GM12878 (cell line): Measurements from ENCODE around the gene CYP3A7. TPM values are rescaled to one million over a fixed set of nuclear protein-coding genes. Genes with fewer than 3 reads are reported as not detected.

Source experiments
- ATAC-seq: fragments of 200-7000 bp; cut with Tn5 transposase; 3 replicates; pipeline ENCODE4 v1.9.1; 2020; ENCODE audit warnings: mild to moderate bottlenecking, moderate library complexity
- BruUV-seq: library from RNA; stranded (reverse); fragments of 400-500 nt; replicated peaks from 2 replicates; lab custom pipeline; 2021; lab: Mats Ljungman, UMichigan
- CTCF ChIA-PET: fragments of 300-600 bp; sonication (Branson Sonifier 250); formaldehyde crosslinking; extraction: SDS; loops from one replicate; lab custom pipeline; 2021; ENCODE audit warnings: inconsistent platforms; lab: Yijun Ruan, JAX
- POLR2A ChIA-PET: fragments of 350-600 bp; formaldehyde crosslinking; extraction: SDS; loops from one replicate; lab custom pipeline; 2021; ENCODE audit warnings: inconsistent platforms; lab: Charles Lee
- RAD21 ChIA-PET: fragments of 300-600 bp; sonication (Branson Sonifier 250); formaldehyde crosslinking; loops from one replicate; lab custom pipeline; 2023; ENCODE audit warnings: antibody characterized with exemption; ENCODE audit not compliant: unreplicated experiment; lab: Charles Lee
- SMC1A ChIA-PET: fragments of 300-600 bp; sonication (Branson Sonifier 250); formaldehyde crosslinking; loops from one replicate; lab custom pipeline; 2023; ENCODE audit not compliant: unreplicated experiment, uncharacterized antibody; lab: Charles Lee
- DNase-seq: peaks from one replicate; pipeline ENCODE4 v3.0.0-alpha.2; 2011; ENCODE audit warnings: low read depth, low spot score
- FAIRE-seq: peaks from 3 replicates; lab custom pipeline; 2011; peaks lifted over from hg19 to GRCh38; lab: Jason Lieb, UNC
- H2AFZ ChIP-seq: 2 replicates; pipeline ENCODE4 v1.6.0; 2011; ENCODE audit warnings: low read depth, low read length, control low read depth; ENCODE audit not compliant: control insufficient read depth
- H3K27ac ChIP-seq: 2 replicates; pipeline ENCODE4 v1.5.1; 2011; ENCODE audit warnings: control low read depth; ENCODE audit not compliant: control insufficient read depth, insufficient read depth
- H3K27me3 ChIP-seq, 2 experiments: replicated peaks in 1 of 2; 2 replicates each; pipeline versions ENCODE4 v1.6.0 to v1.6.1; 2011; ENCODE audit warnings: low read length in 1 of 2; ENCODE audit not compliant: control insufficient read depth in 2 of 2, insufficient read depth in 2 of 2
- H3K36me3 ChIP-seq, 2 experiments: 2 replicates each; pipeline ENCODE4 v1.5.1; 2011; ENCODE audit warnings: low read length in 1 of 2; ENCODE audit not compliant: control insufficient read depth in 2 of 2, insufficient read depth in 2 of 2
- H3K4me1 ChIP-seq: 2 replicates; pipeline ENCODE4 v1.6.1; 2011; ENCODE audit warnings: mild to moderate bottlenecking, low read length, moderate library complexity, mixed read lengths; ENCODE audit not compliant: control insufficient read depth, insufficient read depth
- H3K4me2 ChIP-seq: 2 replicates; pipeline ENCODE4 v1.6.0; 2011; ENCODE audit warnings: control low read depth; ENCODE audit not compliant: control insufficient read depth, insufficient read depth
- H3K4me3 ChIP-seq: fragments of 200-600 bp; sonication (generic); 2 replicates; pipeline ENCODE4 v1.5.1; 2016
- H3K79me2 ChIP-seq: 2 replicates; pipeline ENCODE4 v1.6.0; 2011; ENCODE audit warnings: low read length; ENCODE audit not compliant: control insufficient read depth, insufficient read depth
- H3K9ac ChIP-seq: 2 replicates; pipeline ENCODE4 v1.8.0; 2011; ENCODE audit warnings: low read length, control low read depth, mixed read lengths; ENCODE audit not compliant: control insufficient read depth, insufficient read depth
- H3K9me3 ChIP-seq: replicated peaks from 3 replicates; pipeline ENCODE4 v1.5.1; 2011; ENCODE audit warnings: mild to moderate bottlenecking, low read length; ENCODE audit not compliant: control insufficient read depth, insufficient read depth
- H4K20me1 ChIP-seq: 2 replicates; pipeline ENCODE4 v1.6.0; 2011; ENCODE audit not compliant: control insufficient read depth, insufficient read depth
- CBX3 ChIP-seq: fragments of 200-600 bp; sonication (generic); IDR thresholded peaks from 2 replicates; pipeline ENCODE4 v1.6.1; 2016; ENCODE audit warnings: low read depth, borderline replicate concordance
- GATAD2B ChIP-seq: fragments of 450-650 bp; conservative IDR thresholded peaks from 2 replicates; pipeline ENCODE4 v1.6.1; 2017; ENCODE audit warnings: low read depth, mild to moderate bottlenecking, moderate library complexity
- HDGF ChIP-seq: fragments of 450-650 bp; IDR thresholded peaks from 2 replicates; pipeline ENCODE4 v1.6.1; 2016; ENCODE audit warnings: antibody characterized with exemption
- IKZF2 ChIP-seq, 2 experiments: fragments of 450-650 bp; IDR thresholded peaks; 2 replicates each; pipeline ENCODE4 v1.6.1; 2017; ENCODE audit warnings: mild to moderate bottlenecking in 2 of 2, moderate library complexity in 2 of 2
- KAT2A ChIP-seq: conservative IDR thresholded peaks from 2 replicates; pipeline ENCODE4 v1.6.1; 2011; ENCODE audit warnings: low read depth, low read length; ENCODE audit not compliant: control insufficient read depth
- NRF1 ChIP-seq: conservative IDR thresholded peaks from 2 replicates; pipeline ENCODE4 v1.6.1; 2011; ENCODE audit warnings: mild to moderate bottlenecking, low read depth, low read length, improper control_type of control experiment
- POLR2AphosphoS2 ChIP-seq: IDR thresholded peaks from 2 replicates; pipeline ENCODE4 v1.6.1; 2011; ENCODE audit warnings: low read depth, mild to moderate bottlenecking, low read length, improper control_type of control experiment, moderate library complexity
- RAD51 ChIP-seq: fragments of 450-650 bp; IDR thresholded peaks from 2 replicates; pipeline ENCODE4 v1.6.1; 2016; ENCODE audit warnings: moderate library complexity, mild to moderate bottlenecking, inconsistent platforms
- RELA ChIP-seq: fragments of 450-650 bp; IDR thresholded peaks from 2 replicates; pipeline ENCODE4 v1.8.0; 2014; ENCODE audit warnings: borderline replicate concordance; ENCODE audit not compliant: partially characterized antibody
- SIX5 ChIP-seq: IDR thresholded peaks from 2 replicates; pipeline ENCODE4 v1.6.1; 2011; ENCODE audit warnings: mild to moderate bottlenecking, low read depth, low read length, moderate library complexity; ENCODE audit not compliant: severe bottlenecking
- SMC3 ChIP-seq: IDR thresholded peaks from 2 replicates; pipeline ENCODE4 v1.6.1; 2011; ENCODE audit warnings: low read length, improper control_type of control experiment, borderline replicate concordance
- SREBF1 ChIP-seq: IDR thresholded peaks from 2 replicates; pipeline ENCODE4 v1.6.1; 2012; ENCODE audit warnings: mild to moderate bottlenecking, low read length
- TARDBP ChIP-seq: IDR thresholded peaks from 2 replicates; pipeline ENCODE4 v1.6.1; 2016; ENCODE audit warnings: borderline replicate concordance
- TCF3 ChIP-seq: IDR thresholded peaks from 2 replicates; pipeline ENCODE4 v1.6.1; 2012; ENCODE audit warnings: low read depth, mild to moderate bottlenecking, low read length, borderline replicate concordance; ENCODE audit not compliant: insufficient read depth
- WGBS: methylation state at CpG from one replicate; pipeline ENCODE4 v1.1.6; 2016; ENCODE audit warnings: low lambda C conversion rate; ENCODE audit not compliant: insufficient replicate concordance, insufficient coverage; ENCODE audit errors: missing lambda C conversion rate; 5-methylcytosine and 5-hydroxymethylcytosine counted together
- in situ Hi-C: fragments of 300-500 bp; cut with MboI; formaldehyde crosslinking; loops from 9 replicates; pipeline ENCODE4 v1.14.3; 2018; ENCODE audit warnings: mixed read lengths
- intact Hi-C: fragments of 100-400 bp; cut with micrococcal nuclease; formaldehyde crosslinking; loops from one replicate; pipeline ENCODE4 v1.14.2; 2022; ENCODE audit not compliant: unreplicated experiment
- polyA plus RNA-seq, 11 experiments: library from polyadenylated mRNA; depleted of rRNA in 4 of 11; unstranded in 6 of 11; stranded (reverse) in 5 of 11; fragments of >200 nt; fragmentation: Nextera tagmentation in 4 of 11; fragmentation: Illumina TruSeq in 1 of 11; extraction: Ambion mirVana in 4 of 11; extraction: Trizol in 1 of 11; gene quantifications; 1 replicate in 1 of 11; 2 replicates in 10 of 11; pipeline versions ENCODE4 v1.2.1 to v1.2.3, GENCODE V29; 2011 to 2016; ENCODE audit warnings: inconsistent platforms in 2 of 11, missing spikeins in 2 of 11, low read depth in 1 of 11
- total RNA-seq, 4 experiments: library from RNA; depleted of rRNA in 3 of 4; stranded (reverse); fragments of >200 nt in 3 of 4; fragmentation: Illumina TruSeq in 1 of 4; extraction: Trizol in 1 of 4; gene quantifications; 2 replicates each; pipeline versions ENCODE4 v1.2.1 to v1.2.3, GENCODE V29; 2013 to 2021
- TF ChIP-seq, protein P1 (sequence below): fragments of 450-650 bp; formaldehyde crosslinking; IDR thresholded peaks from 2 replicates; pipeline ENCODE4 v1.4.0; 2020; ENCODE audit warnings: mild to moderate bottlenecking, moderate library complexity

The CYP3A7 gene
- total and polyA plus RNA-seq, 10 of the 15 experiments (the other 5 are each of a cell fraction or from before 2014, with no cell fraction given) = 0.05 to 0.11 (median 0.06) TPM; not detected in 7

DNA sequence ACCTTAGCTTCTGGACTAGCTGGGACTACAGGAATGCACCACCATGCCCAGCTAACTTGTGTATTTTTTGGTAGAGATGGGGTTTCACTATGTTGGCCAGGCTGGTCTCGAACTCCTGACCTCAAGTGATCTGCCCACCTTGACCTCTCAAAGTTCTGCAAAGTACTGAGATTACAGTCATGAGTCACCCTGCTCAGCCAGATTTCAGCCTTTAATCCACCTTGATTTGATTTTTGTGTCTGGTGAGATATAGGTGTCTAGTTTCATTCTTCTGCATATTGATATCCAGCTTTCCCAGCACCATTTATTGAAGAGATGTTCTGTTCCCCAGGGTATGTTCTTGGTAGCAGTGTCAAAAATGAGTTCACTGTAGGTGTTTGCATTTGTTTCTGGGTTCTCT, 20.1 kb upstream of the CYP3A7 start:
- ATAC-seq (no peak), FAIRE-seq (no peak), DNase-seq (no peak)
- RAD21 ChIA-PET = no interaction called here
- no peaks in the 10 kb centered on the region; a peak in 1 of 4 replicates for H3K27me3 ChIP-seq
- in situ Hi-C loops = no loop called here
- WGBS = 0% methylated on average over 1 of the region's 1 CpG
- H3K36me3 ChIP-seq = no peaks in the 10 kb centered on the region
- no peaks in the 10 kb centered on the region for H3K4me1 ChIP-seq
- H3K27ac ChIP-seq = no peak overlapping the region
- H3K9me3 ChIP-seq = no peaks in the 10 kb centered on the region
- CTCF ChIA-PET = no interaction called here
- no peaks in the 10 kb centered on the region for H3K79me2 ChIP-seq
- no peak overlapping the region for H3K9ac ChIP-seq
- no peak for TF ChIP-seq HDGF
- TF ChIP-seq TCF3 = no peak
- TF ChIP-seq SREBF1 = no peak
- TF ChIP-seq, protein P1, sequence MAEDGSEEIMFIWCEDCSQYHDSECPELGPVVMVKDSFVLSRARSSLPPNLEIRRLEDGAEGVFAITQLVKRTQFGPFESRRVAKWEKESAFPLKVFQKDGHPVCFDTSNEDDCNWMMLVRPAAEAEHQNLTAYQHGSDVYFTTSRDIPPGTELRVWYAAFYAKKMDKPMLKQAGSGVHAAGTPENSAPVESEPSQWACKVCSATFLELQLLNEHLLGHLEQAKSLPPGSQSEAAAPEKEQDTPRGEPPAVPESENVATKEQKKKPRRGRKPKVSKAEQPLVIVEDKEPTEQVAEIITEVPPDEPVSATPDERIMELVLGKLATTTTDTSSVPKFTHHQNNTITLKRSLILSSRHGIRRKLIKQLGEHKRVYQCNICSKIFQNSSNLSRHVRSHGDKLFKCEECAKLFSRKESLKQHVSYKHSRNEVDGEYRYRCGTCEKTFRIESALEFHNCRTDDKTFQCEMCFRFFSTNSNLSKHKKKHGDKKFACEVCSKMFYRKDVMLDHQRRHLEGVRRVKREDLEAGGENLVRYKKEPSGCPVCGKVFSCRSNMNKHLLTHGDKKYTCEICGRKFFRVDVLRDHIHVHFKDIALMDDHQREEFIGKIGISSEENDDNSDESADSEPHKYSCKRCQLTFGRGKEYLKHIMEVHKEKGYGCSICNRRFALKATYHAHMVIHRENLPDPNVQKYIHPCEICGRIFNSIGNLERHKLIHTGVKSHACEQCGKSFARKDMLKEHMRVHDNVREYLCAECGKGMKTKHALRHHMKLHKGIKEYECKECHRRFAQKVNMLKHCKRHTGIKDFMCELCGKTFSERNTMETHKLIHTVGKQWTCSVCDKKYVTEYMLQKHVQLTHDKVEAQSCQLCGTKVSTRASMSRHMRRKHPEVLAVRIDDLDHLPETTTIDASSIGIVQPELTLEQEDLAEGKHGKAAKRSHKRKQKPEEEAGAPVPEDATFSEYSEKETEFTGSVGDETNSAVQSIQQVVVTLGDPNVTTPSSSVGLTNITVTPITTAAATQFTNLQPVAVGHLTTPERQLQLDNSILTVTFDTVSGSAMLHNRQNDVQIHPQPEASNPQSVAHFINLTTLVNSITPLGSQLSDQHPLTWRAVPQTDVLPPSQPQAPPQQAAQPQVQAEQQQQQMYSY = no peak
- TF ChIP-seq IKZF2 (IDR thresholded peaks at IDR 0.05) = no peak
- TF ChIP-seq NRF1 = no peak
- TF ChIP-seq GATAD2B = no peak
- no peak for TF ChIP-seq CBX3
- TF ChIP-seq TARDBP = no peak
- no peak for TF ChIP-seq POLR2AphosphoS2
- no peak for TF ChIP-seq KAT2A
- no peak for TF ChIP-seq RAD51
- no peak for TF ChIP-seq SMC3
- TF ChIP-seq RELA = no peak
- no peak for TF ChIP-seq SIX5
- BruUV-seq = no TSS peak
- POLR2A ChIA-PET = no interaction called here
- no peak overlapping the region for H2AFZ ChIP-seq
- SMC1A ChIA-PET = no interaction called here
- H3K4me2 ChIP-seq = no peak overlapping the region
- intact Hi-C loops = no loop called here
- no peak overlapping the region for H3K4me3 ChIP-seq
- H4K20me1 ChIP-seq = no peaks in the 10 kb centered on the region
